ENCODE measurements around the gene CPTP.

CPTP gene

DNA sequence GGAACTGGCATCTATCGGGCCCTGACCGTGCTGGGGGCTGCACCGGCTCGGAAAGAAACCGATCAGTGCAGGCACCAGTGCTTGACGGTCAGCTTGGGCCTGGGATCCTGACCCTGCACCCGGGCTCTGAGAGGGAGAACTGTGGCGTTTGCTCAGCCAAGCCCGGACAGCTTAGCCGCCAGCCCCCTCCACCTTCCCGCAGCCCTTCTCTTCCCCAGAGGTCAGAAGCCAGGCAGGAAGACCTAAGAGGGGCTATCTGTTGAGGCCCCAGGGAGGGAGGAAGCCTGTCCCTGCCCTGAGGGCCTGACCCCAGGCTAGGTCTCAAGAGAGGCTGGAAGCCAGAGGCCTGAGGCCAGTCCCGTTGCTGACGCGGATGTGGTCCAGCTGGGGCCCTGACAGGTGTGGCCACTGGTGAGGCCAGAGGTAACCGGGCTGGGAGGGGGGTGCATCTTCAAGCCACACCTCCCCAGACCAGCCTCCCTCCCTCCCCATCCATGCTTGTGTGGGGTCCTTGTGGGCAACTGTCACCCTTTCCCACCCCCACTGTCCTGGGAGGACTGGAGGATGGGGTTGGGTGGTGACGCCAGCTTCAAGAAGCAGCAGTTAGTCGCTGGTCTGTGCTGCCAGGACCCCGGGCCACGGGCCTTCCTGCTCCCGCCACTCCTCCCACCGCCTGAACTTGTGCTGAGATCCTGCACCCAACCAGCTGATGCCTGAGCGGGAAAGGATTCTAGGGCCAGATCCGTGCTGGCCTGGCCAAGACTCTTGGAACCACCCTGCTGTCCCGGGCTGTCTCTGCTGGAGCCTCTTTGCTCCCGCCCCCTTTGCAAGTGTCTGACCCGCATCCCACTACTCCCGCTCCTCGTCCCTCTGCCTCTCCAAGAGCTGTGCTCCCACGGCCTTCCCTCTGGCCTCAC is 27.2 kb downstream of the CPTP start:
- H3K27ac ChIP-seq (ENCODE audit: low read depth, low read length) = no peak overlapping the region
- no peak overlapping the region for H2BK15ac ChIP-seq (replicated peaks; ENCODE audit: low read depth)
- H3K27me3 ChIP-seq (ENCODE audit: insufficient read depth, low read length, poor library complexity) = peaks cover 6% of the 10 kb centered on the region
- H3K23ac ChIP-seq (ENCODE audit: low read length) = peak overlapping the region; percentile 80
- H3K4me3 ChIP-seq (ENCODE audit: low read length) = no peak overlapping the region
- peaks cover 2% of the 10 kb centered on the region for H3K4me1 ChIP-seq (ENCODE audit: control insufficient read depth, low read depth, low read length)
- no peaks in the 10 kb centered on the region for H3K36me3 ChIP-seq (ENCODE audit: control insufficient read depth, insufficient read depth, low read length)
- H3K56ac ChIP-seq (ENCODE audit: low read length) = peak overlapping the region; percentile 76
- H3K18ac ChIP-seq (ENCODE audit: low read length) = no peak overlapping the region
- H2BK120ac ChIP-seq (ENCODE audit: low read depth, low read length) = no peak overlapping the region
- no peak for DNase-seq
- H2AK5ac ChIP-seq (ENCODE audit: low read length) = no peak overlapping the region
- peaks cover 3% of the 10 kb centered on the region for H3K79me1 ChIP-seq (ENCODE audit: low read length)
- no peak overlapping the region for H4K5ac ChIP-seq (ENCODE audit: low read length)
- H3K4me2 ChIP-seq (ENCODE audit: low read length) = no peak overlapping the region
- peaks cover 5% of the 10 kb centered on the region for H3K79me2 ChIP-seq (ENCODE audit: control insufficient read depth, insufficient read depth, low read length)
- no peak overlapping the region for H4K8ac ChIP-seq (ENCODE audit: low read depth, low read length)
- H3K4ac ChIP-seq (ENCODE audit: low read depth, low read length) = no peak overlapping the region
- H2BK5ac ChIP-seq (ENCODE audit: low read length) = no peak overlapping the region
- H3K9ac ChIP-seq (ENCODE audit: low read length) = peak overlapping the region; percentile 54
- WGBS (ENCODE audit: extremely low coverage, insufficient coverage, low lambda C conversion rate) = no CpG with 5 or more reads among the region's 29 CpGs

DNA sequence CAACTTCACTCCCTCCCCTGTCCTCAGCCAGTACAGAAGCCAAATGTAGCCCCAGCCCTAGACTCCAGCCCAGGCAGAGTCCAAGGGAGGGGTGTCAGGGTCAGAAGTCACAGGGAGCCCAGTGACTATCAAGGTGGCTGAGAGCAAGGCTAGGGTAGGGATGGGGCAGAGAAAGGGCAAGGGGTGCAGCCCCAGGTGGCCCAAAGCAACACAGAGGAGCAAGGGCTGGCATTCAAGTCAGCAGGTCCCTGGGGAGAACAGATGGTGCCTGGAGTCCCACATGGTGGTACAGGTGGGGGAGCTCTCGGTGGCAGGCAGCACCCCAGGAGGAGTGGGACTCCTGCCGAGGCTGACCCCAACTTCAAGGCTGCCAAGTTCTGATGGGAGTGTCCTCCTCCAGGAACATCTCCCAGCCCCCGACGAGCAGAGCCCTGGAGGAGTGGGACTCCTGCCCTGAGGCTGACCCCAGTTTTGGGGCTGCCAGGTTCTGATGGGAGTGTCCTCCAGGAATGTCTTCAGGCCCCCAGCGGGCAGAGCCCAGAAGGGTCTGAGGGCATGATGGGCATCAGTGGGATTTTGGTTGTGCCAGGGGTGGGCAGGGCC is 28.3 kb downstream of the CPTP start:
- Histone ChIP-seq H3K27ac (ENCODE audit: low read depth, low read length) (no peak overlapping the region), H3K79me1 (ENCODE audit: low read length) (no peaks in the 10 kb centered on the region), H3K4me2 (ENCODE audit: low read length) (no peak overlapping the region), H4K8ac (ENCODE audit: low read depth, low read length) (no peak overlapping the region), H3K79me2 (ENCODE audit: control insufficient read depth, insufficient read depth, low read length) (no peaks in the 10 kb centered on the region), H2BK120ac (ENCODE audit: low read depth, low read length) (no peak overlapping the region), H3K4me3 (ENCODE audit: low read length) (no peak overlapping the region), H3K4ac (ENCODE audit: low read depth, low read length) (no peak overlapping the region), H3K18ac (ENCODE audit: low read length) (no peak overlapping the region), H3K23ac (ENCODE audit: low read length) (no peak overlapping the region), H3K9ac (ENCODE audit: low read length) (peak overlapping the region; percentile 2), H3K4me1 (ENCODE audit: control insufficient read depth, low read depth, low read length) (no peaks in the 10 kb centered on the region), H4K5ac (ENCODE audit: low read length) (no peak overlapping the region), H2BK5ac (ENCODE audit: low read length) (no peak overlapping the region), H2AK5ac (ENCODE audit: low read length) (no peak overlapping the region), H3K27me3 (ENCODE audit: insufficient read depth, low read length, poor library complexity) (peaks cover 6% of the 10 kb centered on the region), H2BK15ac (replicated peaks; ENCODE audit: low read depth) (no peak overlapping the region), H3K36me3 (ENCODE audit: control insufficient read depth, insufficient read depth, low read length) (no peaks in the 10 kb centered on the region), H3K56ac (ENCODE audit: low read length) (peak overlapping the region; percentile 44)
- WGBS (ENCODE audit: extremely low coverage, insufficient coverage, low lambda C conversion rate) = no CpG with 5 or more reads among the region's 5 CpGs
- no peak for DNase-seq

GRCh38 chr1:1353389-1354151 is 29.0 kb downstream of the CPTP start:
- no peaks in the 10 kb centered on the region for H3K79me1 ChIP-seq (ENCODE audit: low read length)
- H4K5ac ChIP-seq (ENCODE audit: low read length) = no peak overlapping the region
- no peak overlapping the region for H2BK5ac ChIP-seq (ENCODE audit: low read length)
- DNase-seq = peak; percentile 80
- H3K27me3 ChIP-seq (ENCODE audit: insufficient read depth, low read length, poor library complexity) = peaks cover 6% of the 10 kb centered on the region
- H2BK120ac ChIP-seq (ENCODE audit: low read depth, low read length) = no peak overlapping the region
- H3K4ac ChIP-seq (ENCODE audit: low read depth, low read length) = peak overlapping the region; percentile 74
- no peak overlapping the region for H3K23ac ChIP-seq (ENCODE audit: low read length)
- no peaks in the 10 kb centered on the region for H3K36me3 ChIP-seq (ENCODE audit: control insufficient read depth, insufficient read depth, low read length)
- H3K27ac ChIP-seq (ENCODE audit: low read depth, low read length) = no peak overlapping the region
- H3K79me2 ChIP-seq (ENCODE audit: control insufficient read depth, insufficient read depth, low read length) = no peaks in the 10 kb centered on the region
- H3K56ac ChIP-seq (ENCODE audit: low read length) = peak overlapping the region; percentile 44
- H3K4me1 ChIP-seq (ENCODE audit: control insufficient read depth, low read depth, low read length) = no peaks in the 10 kb centered on the region
- H3K4me3 ChIP-seq (ENCODE audit: low read length) = no peak overlapping the region
- peak overlapping the region; percentile 54 for H3K9ac ChIP-seq (ENCODE audit: low read length)
- H3K18ac ChIP-seq (ENCODE audit: low read length) = no peak overlapping the region
- no peak overlapping the region for H2AK5ac ChIP-seq (ENCODE audit: low read length)
- no peak overlapping the region for H2BK15ac ChIP-seq (replicated peaks; ENCODE audit: low read depth)
- H4K8ac ChIP-seq (ENCODE audit: low read depth, low read length) = no peak overlapping the region
- no CpG with 5 or more reads among the region's 28 CpGs for WGBS (ENCODE audit: extremely low coverage, insufficient coverage, low lambda C conversion rate)
- peak overlapping the region; percentile 9 for H3K4me2 ChIP-seq (ENCODE audit: low read length)

DNA sequence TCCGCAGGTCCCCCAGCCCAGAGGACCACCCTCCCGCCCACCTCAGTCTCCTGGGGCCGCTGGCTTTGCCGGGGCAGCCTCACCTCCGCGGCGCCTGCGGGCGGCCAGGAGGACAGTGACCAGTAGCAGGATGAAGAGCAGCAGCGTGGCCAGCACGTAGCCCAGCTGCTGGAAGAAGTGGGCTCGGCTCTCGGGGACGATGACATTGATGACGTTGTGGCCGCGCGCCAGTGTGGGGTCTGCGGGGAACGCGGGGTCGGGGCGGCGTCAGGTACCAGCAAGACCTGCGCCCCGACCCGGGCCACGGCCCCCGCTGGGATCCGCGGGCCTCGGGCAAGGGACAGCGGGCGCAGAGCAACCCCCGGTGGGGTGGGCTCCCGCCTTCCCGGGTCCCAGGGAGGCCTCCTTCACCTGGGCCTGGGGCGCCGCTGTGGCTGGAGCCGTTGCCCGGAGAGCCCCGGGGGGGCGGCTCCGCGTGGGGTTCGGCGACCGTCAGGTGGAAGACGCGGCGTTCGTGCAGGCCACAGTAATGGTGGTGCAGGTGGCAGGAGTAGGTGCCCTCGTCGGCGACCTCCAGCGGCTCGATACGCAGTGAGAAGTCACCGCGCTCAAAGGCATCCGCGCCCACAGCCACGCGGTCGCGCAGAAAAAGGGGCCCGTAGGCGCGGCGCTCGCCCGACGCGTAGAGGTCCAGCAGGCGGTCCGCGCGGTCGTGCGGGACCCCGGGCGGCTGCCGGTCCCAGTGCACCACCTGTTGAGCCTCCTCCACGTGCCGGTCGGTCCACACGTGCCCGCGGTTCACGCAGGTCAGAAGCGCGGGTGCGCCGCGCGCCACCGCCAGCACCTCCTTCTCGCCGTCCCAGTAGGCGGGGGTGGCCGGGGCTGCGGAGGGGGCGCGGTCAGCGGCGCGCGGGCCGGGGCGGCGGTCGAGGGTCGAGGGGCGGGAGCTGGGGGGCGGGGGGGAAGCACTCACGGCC is 30.0 kb downstream of the CPTP start:
- H2BK15ac ChIP-seq (replicated peaks; ENCODE audit: low read depth) = no peak overlapping the region
- peak overlapping the region; percentile 74 for H3K4ac ChIP-seq (ENCODE audit: low read depth, low read length)
- H2BK120ac ChIP-seq (ENCODE audit: low read depth, low read length) = no peak overlapping the region
- no peak overlapping the region for H3K23ac ChIP-seq (ENCODE audit: low read length)
- no peaks in the 10 kb centered on the region for H3K36me3 ChIP-seq (ENCODE audit: control insufficient read depth, insufficient read depth, low read length)
- no peaks in the 10 kb centered on the region for H3K79me2 ChIP-seq (ENCODE audit: control insufficient read depth, insufficient read depth, low read length)
- no peak overlapping the region for H4K8ac ChIP-seq (ENCODE audit: low read depth, low read length)
- DNase-seq = no peak
- H3K4me3 ChIP-seq (ENCODE audit: low read length) = no peak overlapping the region
- no peak overlapping the region for H3K18ac ChIP-seq (ENCODE audit: low read length)
- peaks cover 6% of the 10 kb centered on the region for H3K27me3 ChIP-seq (ENCODE audit: insufficient read depth, low read length, poor library complexity)
- H3K56ac ChIP-seq (ENCODE audit: low read length) = peak overlapping the region; percentile 28
- no peak overlapping the region for H2BK5ac ChIP-seq (ENCODE audit: low read length)
- peak overlapping the region; percentile 5 for H3K4me2 ChIP-seq (ENCODE audit: low read length)
- WGBS (ENCODE audit: extremely low coverage, insufficient coverage, low lambda C conversion rate) = no CpG with 5 or more reads among the region's 116 CpGs
- H4K5ac ChIP-seq (ENCODE audit: low read length) = no peak overlapping the region
- H3K27ac ChIP-seq (ENCODE audit: low read depth, low read length) = no peak overlapping the region
- H3K9ac ChIP-seq (ENCODE audit: low read length) = peak overlapping the region; percentile 24
- H3K4me1 ChIP-seq (ENCODE audit: control insufficient read depth, low read depth, low read length) = no peaks in the 10 kb centered on the region
- no peaks in the 10 kb centered on the region for H3K79me1 ChIP-seq (ENCODE audit: low read length)
- H2AK5ac ChIP-seq (ENCODE audit: low read length) = no peak overlapping the region

DNA sequence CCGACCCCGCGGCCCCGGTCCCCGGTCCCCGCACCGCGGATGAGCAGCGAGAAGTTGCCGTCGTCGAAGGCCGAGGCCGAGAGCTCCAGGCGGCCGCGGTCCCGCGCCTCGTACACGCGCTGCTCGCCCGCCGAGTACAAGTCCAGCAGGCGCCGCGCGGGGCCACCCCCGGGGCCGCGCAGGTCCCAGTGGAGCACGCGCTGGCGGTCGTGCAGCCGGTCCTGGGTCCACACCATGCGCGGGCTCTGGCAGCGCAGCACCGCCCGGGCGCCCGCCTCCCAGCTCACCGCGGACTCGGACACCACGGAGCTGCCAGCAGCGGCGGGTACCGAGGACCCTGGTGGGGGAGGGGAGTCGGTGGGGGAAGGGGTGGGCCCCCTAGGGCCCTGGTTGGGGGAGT is 30.8 kb downstream of the CPTP start:
- H3K79me1 ChIP-seq (ENCODE audit: low read length) = no peaks in the 10 kb centered on the region
- no peak overlapping the region for H3K4ac ChIP-seq (ENCODE audit: low read depth, low read length)
- H2BK15ac ChIP-seq (replicated peaks; ENCODE audit: low read depth) = no peak overlapping the region
- H2BK120ac ChIP-seq (ENCODE audit: low read depth, low read length) = no peak overlapping the region
- H3K9ac ChIP-seq (ENCODE audit: low read length) = no peak overlapping the region
- H3K79me2 ChIP-seq (ENCODE audit: control insufficient read depth, insufficient read depth, low read length) = no peaks in the 10 kb centered on the region
- no peak overlapping the region for H3K4me3 ChIP-seq (ENCODE audit: low read length)
- H3K4me1 ChIP-seq (ENCODE audit: control insufficient read depth, low read depth, low read length) = no peaks in the 10 kb centered on the region
- no peak overlapping the region for H3K27ac ChIP-seq (ENCODE audit: low read depth, low read length)
- H2BK5ac ChIP-seq (ENCODE audit: low read length) = no peak overlapping the region
- no peak overlapping the region for H3K23ac ChIP-seq (ENCODE audit: low read length)
- H4K5ac ChIP-seq (ENCODE audit: low read length) = no peak overlapping the region
- H3K4me2 ChIP-seq (ENCODE audit: low read length) = no peak overlapping the region
- H3K56ac ChIP-seq (ENCODE audit: low read length) = peak overlapping the region; percentile 34
- H2AK5ac ChIP-seq (ENCODE audit: low read length) = no peak overlapping the region
- WGBS (ENCODE audit: extremely low coverage, insufficient coverage, low lambda C conversion rate) = no CpG with 5 or more reads among the region's 52 CpGs
- DNase-seq = no peak
- no peak overlapping the region for H4K8ac ChIP-seq (ENCODE audit: low read depth, low read length)
- peaks cover 6% of the 10 kb centered on the region for H3K27me3 ChIP-seq (ENCODE audit: insufficient read depth, low read length, poor library complexity)
- H3K18ac ChIP-seq (ENCODE audit: low read length) = peak overlapping the region; percentile 24
- no peaks in the 10 kb centered on the region for H3K36me3 ChIP-seq (ENCODE audit: control insufficient read depth, insufficient read depth, low read length)

Data from mesendoderm (in vitro differentiated cells).